ENCODE results near the gene CLEC16A. TPM values are rescaled to one million over a fixed set of nuclear protein-coding genes. Genes with fewer than 3 reads are reported as not detected.

The CLEC16A gene
- total RNA-seq, 1 donor from 2014 or later = 19.8 TPM

DNA sequence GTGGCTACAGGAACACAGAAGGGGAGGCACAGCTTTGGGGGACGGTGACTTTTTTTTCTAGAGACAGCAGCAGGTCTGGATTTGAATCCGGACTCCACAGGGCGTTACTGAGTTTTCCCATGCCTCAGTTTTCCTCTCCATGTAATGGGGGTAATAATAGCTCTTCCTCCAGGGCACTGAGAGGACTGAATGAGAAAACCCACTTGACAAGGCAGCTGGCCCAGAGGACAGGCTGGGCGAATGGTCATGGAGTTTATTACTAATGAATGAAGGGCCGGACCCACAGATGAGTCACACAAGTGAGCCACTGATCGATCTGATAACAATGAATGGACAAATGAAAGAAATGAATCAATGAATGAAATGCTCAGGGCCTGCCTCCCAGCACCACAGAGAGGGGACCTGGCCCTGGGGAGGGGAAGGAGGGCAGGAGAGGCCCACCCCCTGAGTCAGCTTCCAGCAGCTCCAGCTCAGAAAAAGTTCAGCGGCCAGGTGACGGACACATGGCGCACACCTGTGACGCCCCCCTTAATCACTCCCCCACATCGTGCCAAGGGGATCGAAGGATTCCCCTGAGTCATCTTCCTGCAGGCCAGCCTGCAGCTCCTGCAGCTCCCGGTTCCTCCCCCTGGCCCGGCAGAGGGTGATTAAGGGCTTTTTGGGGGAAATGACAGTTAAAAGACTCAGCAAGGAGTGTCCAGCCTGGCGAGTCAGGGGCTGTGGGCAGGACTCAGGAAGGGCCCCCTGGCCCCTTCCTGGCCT lies 257.3 kb downstream of the CLEC16A start:
- H3K36me3 ChIP-seq (ENCODE audit: control insufficient read depth, insufficient read depth, low read length) = no peaks in the 10 kb centered on the region
- peak; percentile 63 for DNase-seq (ENCODE audit: low read depth)
- H3K4me3 ChIP-seq (ENCODE audit: low read depth, low read length) = no peak overlapping the region
- TF ChIP-seq, protein P1, sequence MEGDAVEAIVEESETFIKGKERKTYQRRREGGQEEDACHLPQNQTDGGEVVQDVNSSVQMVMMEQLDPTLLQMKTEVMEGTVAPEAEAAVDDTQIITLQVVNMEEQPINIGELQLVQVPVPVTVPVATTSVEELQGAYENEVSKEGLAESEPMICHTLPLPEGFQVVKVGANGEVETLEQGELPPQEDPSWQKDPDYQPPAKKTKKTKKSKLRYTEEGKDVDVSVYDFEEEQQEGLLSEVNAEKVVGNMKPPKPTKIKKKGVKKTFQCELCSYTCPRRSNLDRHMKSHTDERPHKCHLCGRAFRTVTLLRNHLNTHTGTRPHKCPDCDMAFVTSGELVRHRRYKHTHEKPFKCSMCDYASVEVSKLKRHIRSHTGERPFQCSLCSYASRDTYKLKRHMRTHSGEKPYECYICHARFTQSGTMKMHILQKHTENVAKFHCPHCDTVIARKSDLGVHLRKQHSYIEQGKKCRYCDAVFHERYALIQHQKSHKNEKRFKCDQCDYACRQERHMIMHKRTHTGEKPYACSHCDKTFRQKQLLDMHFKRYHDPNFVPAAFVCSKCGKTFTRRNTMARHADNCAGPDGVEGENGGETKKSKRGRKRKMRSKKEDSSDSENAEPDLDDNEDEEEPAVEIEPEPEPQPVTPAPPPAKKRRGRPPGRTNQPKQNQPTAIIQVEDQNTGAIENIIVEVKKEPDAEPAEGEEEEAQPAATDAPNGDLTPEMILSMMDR (IDR thresholded peaks at IDR 0.05; ENCODE audit: insufficient read depth, low read length, poor library complexity, severe bottlenecking) = no peak
- H3K27me3 ChIP-seq (ENCODE audit: control insufficient read depth, insufficient read depth, low read length) = no peaks in the 10 kb centered on the region

DNA sequence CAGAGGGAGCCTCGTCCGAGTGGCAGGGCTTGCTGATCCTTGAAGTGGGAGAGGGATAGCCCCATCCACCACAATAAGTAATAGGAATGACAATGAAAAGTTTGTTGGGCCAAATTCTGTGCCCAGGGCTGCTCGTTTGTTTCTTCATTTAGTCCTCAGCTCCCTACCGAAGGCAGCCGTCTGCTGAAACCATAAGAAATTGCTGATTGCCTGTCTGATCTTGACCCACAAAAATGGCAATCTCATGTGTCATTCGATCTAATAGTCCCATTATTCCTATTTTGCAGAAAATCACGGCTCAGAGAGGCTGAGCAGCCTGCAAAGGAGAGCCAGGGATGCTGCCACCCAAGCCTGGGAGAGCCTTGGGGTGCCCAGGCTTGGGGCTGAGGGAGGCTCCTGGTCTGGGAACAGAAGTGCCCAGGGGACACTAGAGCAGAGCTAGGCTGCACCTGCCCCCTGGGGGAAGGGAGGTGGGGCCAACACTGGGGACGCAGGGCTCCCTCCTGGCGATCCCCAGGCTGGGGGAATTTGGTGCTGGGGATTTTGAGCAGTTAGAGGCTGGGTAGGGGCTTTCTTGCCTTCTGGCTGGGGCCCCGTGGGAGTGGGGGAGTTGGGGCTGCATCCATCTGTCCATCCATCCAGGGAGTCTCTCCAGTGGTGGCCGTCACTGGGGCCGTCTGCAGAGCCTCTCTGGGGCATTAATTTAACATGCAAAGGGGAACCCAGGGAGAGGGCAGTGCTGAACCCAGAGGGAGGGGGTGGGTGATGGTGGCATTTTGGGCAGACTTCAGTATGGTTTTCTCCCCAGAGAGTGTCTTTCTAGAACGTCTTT lies 258.1 kb downstream of the CLEC16A start:
- no peak overlapping the region for H3K4me3 ChIP-seq (ENCODE audit: low read depth, low read length)
- no peaks in the 10 kb centered on the region for H3K36me3 ChIP-seq (ENCODE audit: control insufficient read depth, insufficient read depth, low read length)
- TF ChIP-seq, protein P1 (IDR thresholded peaks at IDR 0.05; ENCODE audit: insufficient read depth, low read length, poor library complexity, severe bottlenecking) = no peak
- no peaks in the 10 kb centered on the region for H3K27me3 ChIP-seq (ENCODE audit: control insufficient read depth, insufficient read depth, low read length)
- no peak for DNase-seq (ENCODE audit: low read depth)

DNA sequence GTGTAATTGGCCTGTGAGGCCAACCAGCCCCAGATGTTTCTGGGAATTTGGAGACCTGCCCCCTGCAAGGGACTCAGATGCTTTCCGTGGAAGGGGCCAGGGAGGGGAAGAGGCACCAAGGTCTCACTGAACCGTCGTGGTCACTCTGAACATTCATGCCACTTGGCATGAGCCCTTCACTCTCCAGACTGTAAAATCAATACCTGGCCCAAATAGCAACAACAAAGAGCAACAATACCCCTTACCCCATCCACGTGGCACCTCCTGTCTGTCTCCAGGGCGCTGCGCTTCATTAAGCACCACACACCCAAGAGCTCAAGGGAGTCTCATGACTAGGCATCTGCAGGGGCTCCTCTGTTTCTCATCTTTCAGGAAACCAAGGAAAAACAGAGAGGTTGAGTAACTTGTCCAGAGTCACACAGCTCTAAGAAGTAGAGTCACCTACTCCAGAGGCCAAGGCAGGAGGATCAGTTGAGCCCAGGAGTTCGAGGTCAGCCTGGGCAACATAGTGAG lies 258.8 kb downstream of the CLEC16A start:
- TF ChIP-seq, protein P1 (IDR thresholded peaks at IDR 0.05; ENCODE audit: insufficient read depth, low read length, poor library complexity, severe bottlenecking) = no peak
- Histone ChIP-seq H3K36me3 (ENCODE audit: control insufficient read depth, insufficient read depth, low read length) (no peaks in the 10 kb centered on the region), H3K4me3 (ENCODE audit: low read depth, low read length) (no peak overlapping the region), H3K27me3 (ENCODE audit: control insufficient read depth, insufficient read depth, low read length) (no peaks in the 10 kb centered on the region)
- no peak for DNase-seq (ENCODE audit: low read depth)

DNA sequence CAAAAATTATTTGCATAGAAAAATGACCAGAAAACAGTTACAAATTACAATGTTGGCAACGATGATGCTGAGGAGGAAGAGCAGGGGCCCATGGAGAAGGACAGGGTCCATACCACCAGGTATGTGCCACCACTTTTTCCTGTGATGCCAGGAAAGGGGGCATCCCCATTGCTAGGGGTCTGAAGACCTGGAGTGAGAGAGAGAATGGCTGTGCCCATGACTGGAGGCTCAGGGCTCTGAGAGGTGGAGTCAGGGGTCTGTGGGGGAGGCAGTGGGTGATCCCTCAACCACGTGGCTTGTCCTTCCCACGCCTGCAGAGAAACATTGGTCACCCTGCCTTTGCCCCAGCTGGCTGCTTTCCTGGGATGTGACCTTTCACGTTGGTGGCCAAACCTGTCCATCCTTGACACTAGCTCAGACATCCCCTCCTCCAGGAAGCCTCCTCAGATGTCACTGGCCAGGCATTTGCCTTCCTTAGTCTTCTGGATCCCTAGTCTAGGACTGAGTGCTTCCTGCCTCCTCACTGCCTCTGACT lies 260.2 kb downstream of the CLEC16A start:
- DNase-seq (ENCODE audit: low read depth) = no peak
- TF ChIP-seq, protein P1 (IDR thresholded peaks at IDR 0.05; ENCODE audit: insufficient read depth, low read length, poor library complexity, severe bottlenecking) = no peak
- Histone ChIP-seq H3K36me3 (ENCODE audit: control insufficient read depth, insufficient read depth, low read length) (no peaks in the 10 kb centered on the region), H3K27me3 (ENCODE audit: control insufficient read depth, insufficient read depth, low read length) (no peaks in the 10 kb centered on the region), H3K4me3 (ENCODE audit: low read depth, low read length) (no peak overlapping the region)

DNA sequence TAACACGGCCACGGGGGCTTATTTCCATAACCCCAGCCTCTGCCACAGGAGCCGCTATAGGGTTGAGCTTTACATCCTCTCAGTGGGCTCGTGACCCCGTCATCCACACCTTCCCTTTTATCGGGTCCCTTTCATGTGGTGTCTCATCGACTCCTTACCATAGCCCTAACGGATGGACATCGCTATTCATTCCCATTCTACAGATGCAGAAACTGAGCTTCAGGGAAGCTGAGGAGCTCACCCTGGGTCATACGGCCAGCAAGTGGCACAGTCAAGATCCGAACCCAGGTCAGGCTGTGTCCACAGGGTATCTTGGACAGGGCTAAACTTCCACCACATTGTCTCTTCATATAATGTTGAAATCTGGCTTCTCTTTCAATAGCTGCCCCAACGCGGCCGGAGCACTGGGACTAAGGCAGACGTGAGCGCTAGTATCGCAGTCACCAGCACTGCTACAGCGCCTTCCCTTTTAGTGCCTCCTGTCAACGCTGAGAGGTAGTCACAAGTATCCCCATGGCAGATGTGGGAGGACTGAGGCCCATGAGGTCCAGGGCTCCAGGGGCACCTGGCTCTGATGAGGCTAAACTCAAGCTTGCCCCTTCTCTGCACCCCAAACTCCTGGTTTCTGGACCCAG lies 260.8 kb downstream of the CLEC16A start:
- no peak for DNase-seq (ENCODE audit: low read depth)
- H3K27me3 ChIP-seq (ENCODE audit: control insufficient read depth, insufficient read depth, low read length) = no peaks in the 10 kb centered on the region
- TF ChIP-seq, protein P1 (IDR thresholded peaks at IDR 0.05; ENCODE audit: insufficient read depth, low read length, poor library complexity, severe bottlenecking) = no peak
- H3K36me3 ChIP-seq (ENCODE audit: control insufficient read depth, insufficient read depth, low read length) = no peaks in the 10 kb centered on the region
- H3K4me3 ChIP-seq (ENCODE audit: low read depth, low read length) = no peak overlapping the region
